Lung (tissue), 12 donors: Measurements from ENCODE around the gene SMC3. TPM values are rescaled to one million over a fixed set of nuclear protein-coding genes. Genes with fewer than 3 reads are reported as not detected.

Source experiments
- ATAC-seq: fragments of 200-7000 bp; cut with Tn5 transposase; one replicate; pipeline ENCODE4 v1.9.1; 2020; ENCODE audit warnings: moderate number of reproducible peaks; ENCODE audit not compliant: insufficient read depth, low FRiP score
- DNase-seq, 3 donors: peaks; one replicate each; pipeline ENCODE4 v3.0.0-alpha.2; 2013 to 2017
- H3K27ac ChIP-seq, 2 donors: one replicate each; pipeline ENCODE4 v1.5.1; 2013; ENCODE audit warnings: mild to moderate bottlenecking in 2 of 2, moderate library complexity in 2 of 2, control low read depth in 1 of 2, inconsistent platforms in 1 of 2, low read depth in 1 of 2, low read length in 1 of 2
- H3K27me3 ChIP-seq, 3 donors: one replicate each; pipeline ENCODE4 v1.5.1; 2013; ENCODE audit warnings: low read length in 2 of 3; ENCODE audit not compliant: control insufficient read depth in 3 of 3, insufficient read depth in 3 of 3
- H3K36me3 ChIP-seq, 4 donors: one replicate each; pipeline ENCODE4 v1.5.1; 2013; ENCODE audit warnings: low read length in 4 of 4, mild to moderate bottlenecking in 1 of 4, moderate library complexity in 1 of 4; ENCODE audit not compliant: control insufficient read depth in 4 of 4, insufficient read depth in 4 of 4
- H3K4me1 ChIP-seq, 5 donors: one replicate each; pipeline ENCODE4 v1.5.1; 2013; ENCODE audit warnings: low read length in 5 of 5, mild to moderate bottlenecking in 2 of 5, moderate library complexity in 1 of 5; ENCODE audit not compliant: control insufficient read depth in 5 of 5, insufficient read depth in 5 of 5
- H3K4me3 ChIP-seq: one replicate; pipeline ENCODE4 v1.5.1; 2013; ENCODE audit warnings: mild to moderate bottlenecking, control low read depth, moderate library complexity
- H3K9ac ChIP-seq, 2 donors: one replicate each; pipeline ENCODE4 v1.5.1; 2013; ENCODE audit warnings: low read length in 2 of 2, control low read depth in 1 of 2; ENCODE audit not compliant: insufficient read depth in 1 of 2
- H3K9me3 ChIP-seq, 4 donors: one replicate each; pipeline ENCODE4 v1.5.1; 2013; ENCODE audit warnings: low read length in 3 of 4, mild to moderate bottlenecking in 1 of 4, moderate library complexity in 1 of 4; ENCODE audit not compliant: control insufficient read depth in 4 of 4, insufficient read depth in 3 of 4
- CTCF ChIP-seq: IDR thresholded peaks from 2 replicates; pipeline ENCODE4 v1.5.1; 2012; ENCODE audit warnings: mild to moderate bottlenecking; ENCODE audit errors: control extremely low read depth, extremely low read depth
- WGBS, 2 donors: extraction: QIAGEN DNeasy Blood & Tissue Kit; methylation state at CpG; one replicate each; pipeline ENCODE4 v1.1.7; 2013; 5-methylcytosine and 5-hydroxymethylcytosine counted together
- polyA plus RNA-seq, 2 donors: library from polyadenylated mRNA; stranded (reverse); fragments of 200-250 nt; gene quantifications; one replicate each; pipeline ENCODE4 v1.2.1, GENCODE V29; 2013
- total RNA-seq, 2 donors: library from RNA; depleted of rRNA in 1 of 2; stranded (reverse); fragments of >200 nt in 1 of 2; gene quantifications; one replicate each; pipeline ENCODE4 v1.2.1, GENCODE V29; 2014 to 2021
- donor health status: control.
- donor health status: control.
- donor health status: Bipolar disorder and iron deficiency.
- donor health status: healthy.
- donor health status: DM: yes; HTN: yes; CAD: no.

Gene SMC3
- total and polyA plus RNA-seq, 4 donors: 11.9 to 41.3 (median 20.2) TPM

- no peak for ATAC-seq
- Histone ChIP-seq H3K9ac (no peak overlapping the region), H3K9me3 (peaks cover 0 to 3% (median 0%) of the 10 kb centered on the region in 4 donors), H3K4me1 (peaks cover 0 to 8% (median 0%) of the 10 kb centered on the region in 5 donors), H3K27me3 (no peaks in the 10 kb centered on the region), H3K4me3 (no peak overlapping the region), H3K36me3 (no peaks in the 10 kb centered on the region), H3K27ac (no peak overlapping the region)
- TF ChIP-seq CTCF: no peak
- WGBS, 2 donors: 91 to 94% methylated on average over 5 of the region's 5 CpGs
- DNase-seq: no peak
Observed at GRCh38 chr10:110625951-110626855, 58.7 kb downstream of the SMC3 start.

DNA sequence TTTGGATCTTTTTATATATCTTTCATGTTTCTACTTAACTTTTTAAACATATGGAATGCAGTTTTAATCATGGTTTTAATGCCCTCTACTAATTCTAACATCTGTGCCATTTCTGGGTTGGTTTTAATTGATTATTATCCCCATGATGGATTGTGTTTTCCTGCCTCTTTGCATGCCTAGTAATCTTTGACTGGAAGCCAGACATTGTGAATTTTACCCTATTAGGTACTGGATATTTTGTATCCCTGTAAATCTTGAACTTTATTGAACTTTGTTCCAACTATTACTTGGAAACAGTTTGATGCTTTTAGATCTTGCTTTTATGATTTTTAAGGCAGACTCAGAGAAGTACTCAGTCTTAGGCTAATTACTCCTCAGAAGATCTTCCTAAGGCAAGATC, 60.7 kb downstream of the SMC3 start:
- H3K9me3 ChIP-seq: peaks cover 0 to 3% (median 0%) of the 10 kb centered on the region in 4 donors
- ATAC-seq: no peak
- no peak overlapping the region for H3K4me3 ChIP-seq
- H3K9ac ChIP-seq: no peak overlapping the region
- H3K4me1 ChIP-seq: peaks cover 0 to 8% (median 0%) of the 10 kb centered on the region in 5 donors
- no peaks in the 10 kb centered on the region for H3K36me3 ChIP-seq
- DNase-seq: no peak
- no peaks in the 10 kb centered on the region for H3K27me3 ChIP-seq
- TF ChIP-seq CTCF: no peak
- no peak overlapping the region for H3K27ac ChIP-seq

GRCh38 chr10:110629680-110630191, 62.2 kb downstream of the SMC3 start:
- peaks cover 0 to 3% (median 0%) of the 10 kb centered on the region in 4 donors for H3K9me3 ChIP-seq
- peaks cover 0 to 2% (median 0%) of the 10 kb centered on the region in 3 donors for H3K27me3 ChIP-seq
- no peaks in the 10 kb centered on the region for H3K36me3 ChIP-seq
- H3K4me1 ChIP-seq: peaks cover 0 to 8% (median 0%) of the 10 kb centered on the region in 5 donors
- TF ChIP-seq CTCF: no peak
- DNase-seq: peak; percentile 57 to 91 (median 78)
- H3K9ac ChIP-seq: no peak overlapping the region
- WGBS, 2 donors: 53 to 64% methylated on average over 3 of the region's 3 CpGs
- peak overlapping the region in 1 of 2 donors; percentile 88 for H3K27ac ChIP-seq
- H3K4me3 ChIP-seq: no peak overlapping the region
- no peak for ATAC-seq
